Dermis microvascular lymphatic vessel endothelial cell (primary cell): ENCODE data around the gene FOSB. TPM values are rescaled to one million over a fixed set of nuclear protein-coding genes. Genes with fewer than 3 reads are reported as not detected.
"Not testable (repeated sequence)": the region's sequence is repeated elsewhere in the genome, so short reads cannot be mapped to it uniquely, and the experiment has no call there.

ENCODE experiments used
- DNase-seq, 2 donors: peaks; one replicate each; pipeline versions ENCODE4 v3.0.0 to v3.0.0-alpha.2; 2010; ENCODE audit warnings: low read depth in 2 of 2
- total RNA-seq: library from RNA; depleted of rRNA; stranded (reverse); fragments of >200 nt; gene quantifications from 2 replicates; pipeline ENCODE4 v1.2.1, GENCODE V29; 2014

The FOSB gene
- total RNA-seq = 1.3 and 3.9 TPM in 2 replicates

- peak; percentile 86 to 94 for DNase-seq
Observed at GRCh38 chr19:45467456-45468158, at the start of gene FOSB. Gene FOSB, plus strand, starts transcription at chr19:45467996. Its CDS starts 591 bp downstream, at chr19:45468587.

GRCh38 chr19:45418802-45419201, 49.0 kb upstream of the FOSB start:
- DNase-seq = no peak

GRCh38 chr19:45419396-45419795, 48.4 kb upstream of the FOSB start:
- no peak for DNase-seq

GRCh38 chr19:45419895-45420294, 47.9 kb upstream of the FOSB start:
- no peak for DNase-seq

- no peak for DNase-seq
Observed at GRCh38 chr19:45420356-45420755, 47.4 kb upstream of the FOSB start.

- DNase-seq = no peak
Observed at GRCh38 chr19:45420871-45421270, 46.9 kb upstream of the FOSB start.

- no peak for DNase-seq
Observed at GRCh38 chr19:45421947-45422498, 45.8 kb upstream of the FOSB start.

GRCh38 chr19:45423033-45423588, 44.7 kb upstream of the FOSB start:
- DNase-seq = no peak

GRCh38 chr19:45423589-45424190, 44.1 kb upstream of the FOSB start, which contains the start of gene ERCC1:
Gene ERCC1, minus strand, starts transcription at chr19:45423917. Its CDS starts 543 bp downstream, at chr19:45423374.
- DNase-seq = peak; percentile 90 to 97

GRCh38 chr19:45424191-45425058, 43.4 kb upstream of the FOSB start:
- peak; percentile 96 to 99 for DNase-seq

GRCh38 chr19:45428384-45429231, 39.2 kb upstream of the FOSB start:
- DNase-seq = peak in 1 of 2 donors; percentile 55

GRCh38 chr19:45429896-45430295, 37.9 kb upstream of the FOSB start:
- DNase-seq = not testable (repeated sequence)

- not testable (repeated sequence) for DNase-seq
Observed at GRCh38 chr19:45431008-45431407, 36.8 kb upstream of the FOSB start.

- DNase-seq = not testable (repeated sequence)
Observed at GRCh38 chr19:45432543-45432942, 35.3 kb upstream of the FOSB start.

GRCh38 chr19:45437328-45437727, 30.5 kb upstream of the FOSB start:
- DNase-seq = no peak

GRCh38 chr19:45439190-45439568, 28.6 kb upstream of the FOSB start:
- DNase-seq = no peak

- peak; percentile 32 to 71 for DNase-seq
Observed at GRCh38 chr19:45439569-45440258, 28.1 kb upstream of the FOSB start.

GRCh38 chr19:45440259-45440638, 27.5 kb upstream of the FOSB start:
- no peak for DNase-seq

- DNase-seq = no peak
Observed at GRCh38 chr19:45440873-45441654, 26.7 kb upstream of the FOSB start.
